SK-N-SH treated with all-trans-retinoic acid at 6 μM for 48 hours (cell line): ENCODE results near the gene PLEKHA1.

Experiments used
- ATAC-seq: fragments of 200-7000 bp; cut with Tn5 transposase; 3 replicates; pipeline ENCODE4 v1.9.1; 2020; ENCODE audit warnings: mild to moderate bottlenecking, moderate library complexity
- BACH2 ChIP-seq: fragments of 250-450 bp; sonication (Bioruptor Pico); IDR thresholded peaks from 2 replicates; pipeline ENCODE4 v1.9.0; 2021; ENCODE audit warnings: mild to moderate bottlenecking, borderline replicate concordance
- CSDC2 ChIP-seq: fragments of 250-450 bp; sonication (Bioruptor Pico); IDR thresholded peaks from 2 replicates; pipeline ENCODE4 v1.5.0; 2020; ENCODE audit warnings: mild to moderate bottlenecking, moderate library complexity
- ESRRG ChIP-seq: fragments of 250-450 bp; sonication (Bioruptor Pico); IDR thresholded peaks from 2 replicates; pipeline ENCODE4 v1.6.1; 2021; ENCODE audit warnings: mild to moderate bottlenecking
- GLIS3 ChIP-seq: fragments of 250-450 bp; sonication (Bioruptor Pico); IDR thresholded peaks from 2 replicates; pipeline ENCODE4 v1.5.0; 2020; ENCODE audit warnings: mild to moderate bottlenecking, moderate library complexity
- ISL1 ChIP-seq: fragments of 250-450 bp; sonication (Bioruptor Pico); IDR thresholded peaks from 2 replicates; pipeline ENCODE4 v2.1.2; 2022; ENCODE audit warnings: mild to moderate bottlenecking, moderate library complexity
- OSR1 ChIP-seq: fragments of 250-450 bp; sonication (Bioruptor Pico); IDR thresholded peaks from 2 replicates; pipeline ENCODE4 v1.8.0; 2022; ENCODE audit warnings: moderate library complexity, mild to moderate bottlenecking, inconsistent platforms
- PATZ1 ChIP-seq: fragments of 250-450 bp; sonication (Bioruptor Pico); IDR thresholded peaks from 2 replicates; pipeline ENCODE4 v1.8.0; 2020; ENCODE audit warnings: mild to moderate bottlenecking, moderate library complexity, borderline replicate concordance
- PPARA ChIP-seq: fragments of 250-450 bp; sonication (Bioruptor Pico); IDR thresholded peaks from 2 replicates; pipeline ENCODE4 v1.5.0; 2020; ENCODE audit warnings: mild to moderate bottlenecking, borderline replicate concordance
- RARB ChIP-seq: fragments of 250-450 bp; sonication (Bioruptor Pico); IDR thresholded peaks from 2 replicates; pipeline ENCODE4 v1.8.0; 2021; ENCODE audit warnings: mild to moderate bottlenecking, moderate library complexity
- SNAI2 ChIP-seq: fragments of 250-450 bp; sonication (Bioruptor Pico); IDR thresholded peaks from 2 replicates; pipeline ENCODE4 v1.5.0; 2020; ENCODE audit warnings: mild to moderate bottlenecking, moderate library complexity
- TCF4 ChIP-seq: fragments of 250-450 bp; sonication (Bioruptor Pico); IDR thresholded peaks from 2 replicates; pipeline ENCODE4 v1.8.0; 2021; ENCODE audit warnings: mild to moderate bottlenecking, moderate library complexity, borderline replicate concordance
- TOX ChIP-seq: fragments of 250-450 bp; sonication (Bioruptor Pico); IDR thresholded peaks from 2 replicates; pipeline ENCODE4 v1.8.0; 2021; ENCODE audit warnings: mild to moderate bottlenecking, moderate library complexity, borderline replicate concordance
- ZC3H10 ChIP-seq: fragments of 250-450 bp; sonication (Bioruptor Pico); IDR thresholded peaks from 2 replicates; pipeline ENCODE4 v1.5.1; 2021; ENCODE audit warnings: mild to moderate bottlenecking, moderate library complexity
- ZFP3 ChIP-seq: fragments of 250-450 bp; sonication (Bioruptor Pico); IDR thresholded peaks from 2 replicates; pipeline ENCODE4 v1.5.0; 2020; ENCODE audit warnings: mild to moderate bottlenecking, moderate library complexity
- ZFP30 ChIP-seq: fragments of 450-650 bp; formaldehyde crosslinking; IDR thresholded peaks from 2 replicates; pipeline ENCODE4 v1.5.0; 2022; ENCODE audit warnings: mild to moderate bottlenecking, moderate library complexity
- ZNF565 ChIP-seq: fragments of 450-650 bp; formaldehyde crosslinking; conservative IDR thresholded peaks from 2 replicates; pipeline ENCODE4 v1.5.0; 2020; ENCODE audit warnings: low read depth, mild to moderate bottlenecking, moderate library complexity
- ZNF70 ChIP-seq: fragments of 450-650 bp; formaldehyde crosslinking; IDR thresholded peaks from 2 replicates; pipeline ENCODE4 v1.5.0; 2020; ENCODE audit warnings: mild to moderate bottlenecking, moderate library complexity
- ZNF8 ChIP-seq: fragments of 450-650 bp; formaldehyde crosslinking; IDR thresholded peaks from 2 replicates; pipeline ENCODE4 v1.5.0; 2020; ENCODE audit warnings: mild to moderate bottlenecking, moderate library complexity
- TF ChIP-seq, protein P1 (sequence below): fragments of 250-450 bp; sonication (Bioruptor Pico); IDR thresholded peaks from 2 replicates; pipeline ENCODE4 v1.5.1; 2020; ENCODE audit warnings: low read depth, mild to moderate bottlenecking, moderate library complexity
- TF ChIP-seq, protein P2 (sequence below): fragments of 250-450 bp; sonication (Bioruptor Pico); IDR thresholded peaks from 2 replicates; pipeline ENCODE4 v1.5.1; 2021; ENCODE audit warnings: mild to moderate bottlenecking, moderate library complexity
- TF ChIP-seq, protein P3 (sequence below): fragments of 250-450 bp; sonication (Bioruptor Pico); IDR thresholded peaks from 2 replicates; pipeline ENCODE4 v1.8.0; 2021; ENCODE audit warnings: low read depth, mild to moderate bottlenecking, moderate library complexity, borderline replicate concordance

PLEKHA1 gene

DNA sequence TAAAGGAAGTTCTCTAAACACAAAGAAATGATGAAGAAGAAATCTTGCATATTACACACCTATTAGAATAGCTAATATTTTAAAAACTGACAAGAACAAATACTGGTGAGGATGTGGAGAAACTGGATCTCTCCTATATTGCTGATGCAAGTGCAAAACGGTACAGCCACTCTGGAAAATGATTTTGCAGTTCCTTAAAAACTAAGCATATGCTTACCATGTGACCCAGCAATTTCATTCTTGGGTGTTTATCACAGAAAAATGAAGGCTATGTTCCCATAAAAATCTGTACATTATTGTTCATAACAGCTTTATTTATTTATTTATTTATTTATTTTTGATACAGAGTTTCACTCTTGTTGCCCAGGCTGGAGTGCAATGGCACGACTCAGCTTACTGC lies 14.9 kb upstream of the PLEKHA1 start:
- TF ChIP-seq BACH2 (CRISPR knock-in tag): no peak
- no peak for TF ChIP-seq ZNF565
- TF ChIP-seq ZNF8 (CRISPR knock-in tag): no peak
- no peak for TF ChIP-seq ZNF70 (CRISPR knock-in tag)
- no peak for TF ChIP-seq ISL1 (CRISPR knock-in tag)
- TF ChIP-seq GLIS3 (CRISPR knock-in tag): no peak
- no peak for TF ChIP-seq TOX
- no peak for TF ChIP-seq CSDC2 (CRISPR knock-in tag)
- no peak for TF ChIP-seq PPARA (CRISPR knock-in tag)
- ATAC-seq: no peak

- TF ChIP-seq TOX: no peak
- TF ChIP-seq RARB (CRISPR knock-in tag): no peak
- TF ChIP-seq OSR1 (CRISPR knock-in tag): no peak
- TF ChIP-seq, protein P1, sequence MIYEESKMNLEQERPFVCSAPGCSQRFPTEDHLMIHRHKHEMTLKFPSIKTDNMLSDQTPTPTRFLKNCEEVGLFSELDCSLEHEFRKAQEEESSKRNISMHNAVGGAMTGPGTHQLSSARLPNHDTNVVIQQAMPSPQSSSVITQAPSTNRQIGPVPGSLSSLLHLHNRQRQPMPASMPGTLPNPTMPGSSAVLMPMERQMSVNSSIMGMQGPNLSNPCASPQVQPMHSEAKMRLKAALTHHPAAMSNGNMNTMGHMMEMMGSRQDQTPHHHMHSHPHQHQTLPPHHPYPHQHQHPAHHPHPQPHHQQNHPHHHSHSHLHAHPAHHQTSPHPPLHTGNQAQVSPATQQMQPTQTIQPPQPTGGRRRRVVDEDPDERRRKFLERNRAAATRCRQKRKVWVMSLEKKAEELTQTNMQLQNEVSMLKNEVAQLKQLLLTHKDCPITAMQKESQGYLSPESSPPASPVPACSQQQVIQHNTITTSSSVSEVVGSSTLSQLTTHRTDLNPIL (CRISPR knock-in tag): no peak
- TF ChIP-seq, protein P2, sequence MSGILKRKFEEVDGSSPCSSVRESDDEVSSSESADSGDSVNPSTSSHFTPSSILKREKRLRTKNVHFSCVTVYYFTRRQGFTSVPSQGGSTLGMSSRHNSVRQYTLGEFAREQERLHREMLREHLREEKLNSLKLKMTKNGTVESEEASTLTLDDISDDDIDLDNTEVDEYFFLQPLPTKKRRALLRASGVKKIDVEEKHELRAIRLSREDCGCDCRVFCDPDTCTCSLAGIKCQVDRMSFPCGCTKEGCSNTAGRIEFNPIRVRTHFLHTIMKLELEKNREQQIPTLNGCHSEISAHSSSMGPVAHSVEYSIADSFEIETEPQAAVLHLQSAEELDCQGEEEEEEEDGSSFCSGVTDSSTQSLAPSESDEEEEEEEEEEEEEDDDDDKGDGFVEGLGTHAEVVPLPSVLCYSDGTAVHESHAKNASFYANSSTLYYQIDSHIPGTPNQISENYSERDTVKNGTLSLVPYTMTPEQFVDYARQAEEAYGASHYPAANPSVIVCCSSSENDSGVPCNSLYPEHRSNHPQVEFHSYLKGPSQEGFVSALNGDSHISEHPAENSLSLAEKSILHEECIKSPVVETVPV (CRISPR knock-in tag): no peak
- TF ChIP-seq PPARA (CRISPR knock-in tag): no peak
- no peak for TF ChIP-seq PATZ1 (CRISPR knock-in tag)
- no peak for TF ChIP-seq ZC3H10 (CRISPR knock-in tag)
- TF ChIP-seq BACH2 (CRISPR knock-in tag): no peak
- no peak for TF ChIP-seq ZFP3 (CRISPR knock-in tag)
- TF ChIP-seq TCF4 (CRISPR knock-in tag): no peak
- TF ChIP-seq, protein P3, sequence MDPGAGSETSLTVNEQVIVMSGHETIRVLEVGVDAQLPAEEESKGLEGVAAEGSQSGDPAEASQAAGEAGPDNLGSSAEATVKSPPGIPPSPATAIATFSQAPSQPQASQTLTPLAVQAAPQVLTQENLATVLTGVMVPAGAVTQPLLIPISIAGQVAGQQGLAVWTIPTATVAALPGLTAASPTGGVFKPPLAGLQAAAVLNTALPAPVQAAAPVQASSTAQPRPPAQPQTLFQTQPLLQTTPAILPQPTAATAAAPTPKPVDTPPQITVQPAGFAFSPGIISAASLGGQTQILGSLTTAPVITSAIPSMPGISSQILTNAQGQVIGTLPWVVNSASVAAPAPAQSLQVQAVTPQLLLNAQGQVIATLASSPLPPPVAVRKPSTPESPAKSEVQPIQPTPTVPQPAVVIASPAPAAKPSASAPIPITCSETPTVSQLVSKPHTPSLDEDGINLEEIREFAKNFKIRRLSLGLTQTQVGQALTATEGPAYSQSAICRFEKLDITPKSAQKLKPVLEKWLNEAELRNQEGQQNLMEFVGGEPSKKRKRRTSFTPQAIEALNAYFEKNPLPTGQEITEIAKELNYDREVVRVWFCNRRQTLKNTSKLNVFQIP (CRISPR knock-in tag): no peak
- no peak for TF ChIP-seq ZNF565
- no peak for TF ChIP-seq SNAI2 (CRISPR knock-in tag)
- ATAC-seq: no peak
These were observed 13.5 kb upstream of the PLEKHA1 start for GRCh38 chr10:122361046-122361445.

- no peak for ATAC-seq
- no peak for TF ChIP-seq ZNF8 (CRISPR knock-in tag)
- no peak for TF ChIP-seq ISL1 (CRISPR knock-in tag)
- no peak for TF ChIP-seq ZFP30
- TF ChIP-seq, protein P1 (CRISPR knock-in tag): no peak
- no peak for TF ChIP-seq CSDC2 (CRISPR knock-in tag)
- TF ChIP-seq, all 23 proteins: peak for 0
These were observed 12.4 kb upstream of the PLEKHA1 start for GRCh38 chr10:122362031-122362592.

- no peak for ATAC-seq
- TF ChIP-seq, protein P1 (CRISPR knock-in tag): no peak
- TF ChIP-seq TOX: no peak
- TF ChIP-seq, protein P2 (CRISPR knock-in tag): no peak
- no peak for TF ChIP-seq SNAI2 (CRISPR knock-in tag)
- TF ChIP-seq, protein P3 (CRISPR knock-in tag): no peak
- no peak for TF ChIP-seq PATZ1 (CRISPR knock-in tag)
- no peak for TF ChIP-seq ISL1 (CRISPR knock-in tag)
- no peak for TF ChIP-seq OSR1 (CRISPR knock-in tag)
- TF ChIP-seq ZFP30: no peak
- no peak for TF ChIP-seq ESRRG (CRISPR knock-in tag)
These were observed 11.9 kb upstream of the PLEKHA1 start for GRCh38 chr10:122362621-122363020.
